HG02870 (cell line): Measurements from ENCODE around the gene DAP3.
"Not testable (repeated sequence)": the region's sequence is repeated elsewhere in the genome, so short reads cannot be mapped to it uniquely, and the experiment has no call there.

Source experiments
- ATAC-seq: cut with Tn5 transposase; IDR thresholded peaks from one replicate; pipeline ENCODE4 v1.9.1; 2021; ENCODE audit warnings: mild to moderate bottlenecking, moderate library complexity; ENCODE audit not compliant: unreplicated experiment

Gene DAP3

DNA sequence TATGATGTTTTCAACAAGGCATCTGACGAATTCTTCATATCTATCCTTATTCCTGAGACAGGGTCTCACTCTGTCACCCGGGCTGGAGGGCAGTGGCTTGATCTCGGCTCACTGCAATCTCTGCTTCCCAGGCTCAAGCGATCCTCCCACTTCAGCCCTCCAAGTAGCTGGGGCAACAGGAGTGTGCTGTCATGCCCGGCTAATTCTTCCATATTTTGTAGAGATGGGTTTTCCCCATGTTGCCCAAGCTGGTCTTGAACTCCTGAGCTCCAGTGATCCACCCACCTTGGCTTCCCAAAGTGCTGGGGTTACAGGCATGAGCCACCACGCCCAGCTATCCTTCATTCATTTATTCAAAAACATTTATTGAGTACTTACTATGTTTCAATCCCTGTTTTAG is 8.4 kb upstream of the DAP3 start:
- ATAC-seq = no peak

DNA sequence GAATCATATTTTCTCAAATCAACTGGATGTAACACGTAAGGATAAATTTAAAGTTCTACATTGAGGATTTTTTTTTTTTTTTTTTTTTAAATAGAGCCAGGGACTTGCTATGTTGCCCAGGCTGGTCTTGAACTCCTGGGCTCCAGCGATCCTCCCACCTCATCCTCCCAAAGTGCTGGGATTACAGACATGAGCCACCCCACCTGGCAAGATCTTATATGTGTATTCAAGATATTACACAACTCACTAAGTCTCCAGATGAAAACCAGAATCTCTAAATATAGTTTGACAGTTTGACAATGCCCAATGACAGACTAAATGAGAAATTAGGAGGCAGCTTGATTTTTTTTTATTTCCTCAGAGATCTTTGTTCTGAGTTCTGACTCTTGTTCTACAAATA is 7.1 kb upstream of the DAP3 start:
- ATAC-seq = no peak

- peak; percentile 16 for ATAC-seq
Observed at GRCh38 chr1:155687705-155688323, 1.1 kb upstream of the DAP3 start.

DNA sequence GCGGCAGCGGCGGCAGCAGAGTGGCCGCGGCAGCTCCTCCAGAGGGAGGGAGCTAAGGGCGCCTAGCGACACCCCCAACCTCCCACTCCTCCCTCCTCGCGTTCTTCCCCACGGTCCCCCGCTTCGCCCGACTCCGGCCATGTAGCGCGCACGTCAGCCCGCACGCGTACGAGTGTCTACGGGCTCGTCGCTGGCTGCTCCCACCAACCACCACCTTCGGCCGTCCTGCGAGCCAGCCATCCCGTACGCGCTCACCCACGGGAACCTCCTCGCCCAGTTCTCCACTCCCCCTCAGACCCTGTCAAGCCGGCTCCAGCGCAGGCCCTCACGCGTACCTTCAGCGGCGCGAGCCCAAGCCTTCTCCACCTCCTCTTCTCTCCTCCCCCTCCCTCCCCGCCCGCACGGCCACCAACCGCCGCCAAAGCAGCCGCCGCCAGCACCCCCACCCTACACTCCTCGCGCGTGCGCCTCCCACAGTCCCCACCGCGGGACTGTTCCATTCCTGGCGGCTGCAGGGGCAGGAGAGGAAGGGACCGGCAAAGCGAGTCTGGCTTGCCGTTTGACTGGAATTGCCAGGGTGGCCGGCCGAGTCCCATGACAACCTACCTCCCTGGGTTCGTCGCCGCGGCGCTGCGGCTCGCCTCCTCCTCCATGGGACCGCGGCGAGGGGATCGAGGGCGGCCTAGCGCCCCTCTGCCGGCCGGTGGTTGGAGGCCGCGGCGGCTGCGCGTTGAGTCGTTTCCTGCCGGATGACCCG is 389 bp upstream of the DAP3 start, which contains the start of gene YY1AP1:
Gene YY1AP1, minus strand, starts transcription at position 451 of the 757 bp plus-strand sequence. CDS start 8,338 bp downstream, outside the sequence.
- peak; percentile 76 for ATAC-seq

GRCh38 chr1:155691992-155692528 is 3.2 kb downstream of the DAP3 start:
- no peak for ATAC-seq

DNA sequence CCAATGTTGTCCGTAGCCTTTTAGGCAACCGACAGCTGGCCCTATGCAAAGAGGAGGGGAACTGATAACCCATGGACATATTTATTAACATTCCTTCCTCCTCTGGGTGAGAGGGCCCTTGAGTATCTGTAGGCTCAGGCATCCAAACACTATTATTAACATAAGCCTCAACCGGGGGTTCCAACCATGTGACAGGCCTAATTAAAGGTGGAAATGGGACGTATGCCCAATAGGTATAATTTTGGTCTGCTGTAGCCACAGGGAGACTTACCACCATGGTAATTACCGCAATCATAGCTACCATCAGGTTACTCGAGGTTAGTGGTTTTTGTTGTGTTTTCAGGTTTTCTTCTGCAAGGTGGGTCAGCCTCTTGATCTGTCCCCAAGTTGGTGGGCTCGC is 5.3 kb downstream of the DAP3 start:
- ATAC-seq = no peak

- no peak for ATAC-seq
Observed at GRCh38 chr1:155695072-155695471, 6.2 kb downstream of the DAP3 start.

DNA sequence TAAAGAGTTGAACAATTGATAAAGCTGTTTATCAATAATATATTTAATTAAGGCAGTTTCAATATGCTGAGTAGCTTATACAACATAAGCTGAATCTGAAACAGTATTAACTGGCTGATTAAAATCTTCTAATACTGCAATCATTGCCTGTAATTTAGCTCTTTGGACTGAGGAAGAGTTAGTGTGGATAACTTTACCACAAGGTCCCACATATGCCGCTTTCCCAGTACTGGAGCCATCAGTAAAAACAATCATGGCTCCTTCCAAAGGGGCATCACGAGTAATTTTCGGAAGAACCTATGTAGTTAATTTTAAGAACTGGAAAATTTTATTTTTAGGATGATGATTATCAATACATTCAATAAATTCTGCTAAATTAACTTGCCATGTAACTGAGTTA is 6.7 kb downstream of the DAP3 start:
- no peak for ATAC-seq

GRCh38 chr1:155696524-155696923 is 7.6 kb downstream of the DAP3 start:
- no peak for ATAC-seq

DNA sequence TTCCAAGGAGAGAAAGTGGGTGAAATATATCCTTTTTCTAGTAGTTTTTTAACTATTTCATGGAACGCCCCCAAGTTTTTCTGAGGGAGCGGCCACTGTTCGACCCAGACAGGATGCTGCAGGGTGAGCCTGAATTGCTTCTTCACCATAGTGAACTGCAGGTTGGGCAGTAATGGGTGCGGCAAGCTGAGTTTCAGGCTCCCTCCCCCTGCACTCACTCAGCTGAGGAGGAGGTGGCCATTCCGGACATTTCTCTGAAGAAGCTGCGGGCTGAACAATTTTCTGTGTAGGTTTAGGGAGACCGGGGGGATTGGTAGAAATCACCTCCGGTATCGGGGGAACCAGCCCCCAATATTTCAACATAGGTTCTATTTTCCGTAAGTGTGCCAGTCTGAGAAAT is 8.2 kb downstream of the DAP3 start:
- no peak for ATAC-seq

- not testable (repeated sequence) for ATAC-seq
Observed at GRCh38 chr1:155697616-155698015, 8.7 kb downstream of the DAP3 start.

DNA sequence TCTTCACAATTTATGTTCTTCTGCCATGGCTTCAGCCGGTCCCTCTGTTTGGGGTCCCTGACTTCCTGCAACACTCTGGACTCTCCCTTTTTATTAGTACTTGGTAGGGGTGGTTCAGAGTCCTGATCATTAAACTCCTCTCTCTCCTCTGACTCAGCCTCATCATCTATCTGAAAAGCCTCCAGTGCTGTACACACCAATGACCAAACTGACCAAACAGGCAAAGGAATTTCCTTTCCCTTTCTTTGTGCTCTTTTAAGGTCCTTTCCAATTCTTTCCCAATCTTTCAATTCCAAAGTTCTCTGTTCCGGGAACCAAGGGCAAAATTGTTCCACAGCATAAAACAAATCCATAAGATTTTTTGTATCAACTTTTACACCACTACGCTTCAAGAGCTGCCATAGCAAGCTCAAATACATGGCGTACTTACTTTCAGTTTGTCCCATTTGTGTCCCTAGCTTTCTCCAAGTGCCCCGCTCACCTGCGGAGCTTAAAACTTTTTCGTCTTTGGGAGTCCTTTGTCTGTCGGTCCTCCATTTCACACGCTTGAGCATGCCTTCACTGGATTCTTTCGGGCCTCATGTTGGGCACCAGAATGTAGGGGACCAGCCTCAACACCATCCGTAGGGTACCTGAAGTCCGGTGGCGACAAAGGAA is 9.6 kb downstream of the DAP3 start:
- no peak for ATAC-seq

DNA sequence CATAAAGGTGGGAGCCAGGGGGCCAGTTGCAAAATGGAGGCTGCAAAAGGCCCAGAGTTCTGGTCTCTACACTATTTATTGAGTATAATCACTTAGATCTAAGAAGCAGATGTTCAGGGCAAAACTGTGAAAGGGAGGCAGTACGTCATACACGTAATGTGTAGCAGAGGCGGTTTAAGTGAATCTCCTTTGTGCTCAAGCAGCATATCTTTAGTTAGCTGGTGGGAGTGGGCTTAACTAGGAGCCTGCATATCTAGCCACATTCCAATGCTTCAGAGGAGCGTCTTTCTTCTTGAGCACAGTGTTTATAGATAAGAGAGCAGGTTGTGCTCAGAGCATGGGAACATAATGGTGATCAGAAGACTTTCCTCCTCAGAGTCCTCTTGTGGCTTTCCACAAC is 10.2 kb downstream of the DAP3 start:
- not testable (repeated sequence) for ATAC-seq

DNA sequence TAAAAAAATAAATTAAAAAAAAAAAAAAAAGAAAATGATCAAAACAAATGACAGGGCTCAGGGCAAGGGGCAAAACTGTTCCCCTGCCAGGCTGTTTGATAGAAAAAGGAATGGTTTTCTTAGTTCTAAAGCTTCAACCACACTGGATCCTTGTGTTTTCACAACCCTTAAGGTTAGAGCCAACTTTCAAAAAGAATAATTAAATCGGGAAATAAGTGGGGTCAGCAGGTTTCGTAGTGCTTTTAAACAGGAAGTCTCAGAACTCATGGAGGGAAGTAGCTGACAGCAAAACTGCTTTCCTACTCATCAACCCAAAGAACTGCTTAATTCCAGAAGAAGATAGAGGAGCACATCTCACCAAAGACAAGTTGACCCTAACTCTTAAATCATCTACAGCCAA is 12.8 kb downstream of the DAP3 start:
- not testable (repeated sequence) for ATAC-seq

GRCh38 chr1:155703216-155703615 is 14.3 kb downstream of the DAP3 start:
- no peak for ATAC-seq

GRCh38 chr1:155704414-155704813 is 15.5 kb downstream of the DAP3 start:
- ATAC-seq = not testable (repeated sequence)

GRCh38 chr1:155706139-155706538 is 17.2 kb downstream of the DAP3 start:
- ATAC-seq = no peak

GRCh38 chr1:155709391-155709790 is 20.5 kb downstream of the DAP3 start:
- no peak for ATAC-seq

- ATAC-seq = not testable (repeated sequence)
Observed at GRCh38 chr1:155711457-155711856, 22.6 kb downstream of the DAP3 start.

DNA sequence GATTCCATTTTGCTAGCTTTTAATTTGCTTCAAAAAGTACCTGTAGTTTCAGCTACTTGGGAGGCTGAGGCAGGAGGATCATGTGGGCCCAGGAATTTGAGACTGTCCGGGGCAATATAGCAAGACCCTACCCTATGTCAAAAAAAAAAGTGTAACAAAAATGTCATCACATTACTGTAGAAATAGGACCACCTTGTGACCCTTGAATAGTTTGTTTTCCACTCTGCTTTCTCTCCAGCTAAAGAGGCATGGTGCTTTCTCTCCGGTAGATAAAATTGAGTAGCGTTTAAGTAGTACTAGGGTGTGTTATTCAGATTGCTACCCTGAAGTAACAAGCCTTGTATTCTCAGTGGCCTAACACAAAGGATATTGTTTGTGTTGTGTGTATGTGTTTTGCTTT is 23.7 kb downstream of the DAP3 start:
- ATAC-seq = not testable (repeated sequence)

- no peak for ATAC-seq
Observed at GRCh38 chr1:155713075-155713474, 24.2 kb downstream of the DAP3 start.

- not testable (repeated sequence) for ATAC-seq
Observed at GRCh38 chr1:155715056-155715455, 26.2 kb downstream of the DAP3 start.
